SIG-M5 (cell line): Measurements from ENCODE around the gene DLG2.
"Not testable (repeated sequence)": the region's sequence is repeated elsewhere in the genome, so short reads cannot be mapped to it uniquely, and the experiment has no call there.

Source experiments
- DNase-seq: peaks from one replicate; lab custom pipeline; 2025; lab: John Stamatoyannopoulos, UW

The DLG2 gene

DNA sequence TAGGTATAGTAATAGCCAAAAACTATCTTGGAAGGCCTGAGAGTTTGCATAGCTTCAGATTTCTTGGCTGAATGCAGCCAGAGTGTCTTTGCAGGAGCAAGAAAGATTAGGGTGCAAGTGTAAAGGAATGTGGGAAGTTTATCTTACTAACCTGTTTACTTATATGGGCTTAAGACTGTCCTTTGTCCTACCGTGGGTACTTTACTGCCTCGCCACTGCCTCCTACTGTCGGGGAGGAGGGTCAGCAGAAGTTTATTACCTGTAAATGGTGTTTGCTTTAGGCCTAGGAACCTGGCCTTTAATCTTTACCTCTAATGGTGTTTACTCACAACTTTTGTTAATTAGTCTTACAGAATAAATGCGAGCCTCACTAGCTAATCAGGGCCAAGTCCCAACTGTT is 633.8 kb downstream of the DLG2 start:
- DNase-seq, result no peak

DNA sequence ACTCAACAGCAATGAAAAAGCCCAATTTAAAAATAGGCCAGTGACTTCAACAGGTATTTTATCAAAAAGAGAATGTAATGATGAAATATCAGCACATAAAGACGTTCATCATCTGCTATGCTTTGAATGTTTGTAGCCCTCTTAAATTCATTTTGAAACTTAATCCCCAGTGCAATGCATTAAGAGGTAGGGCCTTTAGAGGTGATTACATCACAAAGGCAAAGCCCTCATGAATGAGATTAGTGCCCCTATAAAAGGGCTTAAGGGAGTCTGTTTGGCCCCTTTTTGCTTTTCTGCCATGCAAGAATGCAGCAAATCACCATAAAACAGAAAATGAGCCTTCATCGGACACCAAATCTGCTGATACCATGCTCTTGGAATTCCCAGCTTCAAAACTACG is 637.0 kb downstream of the DLG2 start:
- no peak for DNase-seq

DNA sequence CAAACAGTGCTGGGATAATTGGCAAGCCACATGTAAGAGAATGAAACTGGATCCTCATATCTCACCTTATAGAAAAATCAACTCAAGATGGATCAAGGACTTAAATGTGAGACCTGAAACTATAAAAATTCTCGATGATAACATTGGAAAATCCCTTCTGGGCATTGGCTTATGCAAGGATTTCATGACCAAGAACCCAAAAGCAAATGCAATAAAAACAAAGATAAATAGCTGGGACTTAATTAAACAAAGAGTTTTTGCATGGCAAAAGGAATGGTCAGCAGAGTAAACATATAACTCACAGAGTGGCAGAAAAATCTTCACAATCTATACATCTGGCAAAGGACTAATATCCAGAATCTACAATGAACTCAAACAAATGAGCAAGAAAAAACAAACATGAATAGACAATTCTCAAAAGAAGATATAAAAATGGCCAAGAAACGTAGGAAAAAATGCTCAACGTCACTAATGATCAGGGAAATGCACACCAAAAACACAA is 639.4 kb downstream of the DLG2 start:
- not testable (repeated sequence) for DNase-seq

DNA sequence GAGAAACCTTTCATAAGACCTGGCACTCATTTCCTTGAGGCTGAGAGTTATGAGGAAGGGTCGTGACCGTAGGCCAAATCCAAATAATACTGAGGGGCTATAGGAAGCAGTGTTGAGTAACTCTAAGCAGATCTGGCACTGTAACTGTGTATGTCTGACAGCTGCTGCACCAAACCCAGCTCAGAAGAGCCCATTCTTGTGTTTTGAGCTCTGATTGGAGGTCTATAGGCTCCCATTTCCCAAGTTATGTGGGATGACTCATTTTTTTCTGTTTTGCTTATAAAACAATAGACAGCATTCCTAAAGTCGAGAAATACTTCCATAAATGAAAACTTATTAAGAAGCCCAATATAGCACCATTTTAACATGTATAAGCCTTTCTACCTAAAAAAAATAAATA is 645.8 kb downstream of the DLG2 start:
- DNase-seq, result no peak

DNA sequence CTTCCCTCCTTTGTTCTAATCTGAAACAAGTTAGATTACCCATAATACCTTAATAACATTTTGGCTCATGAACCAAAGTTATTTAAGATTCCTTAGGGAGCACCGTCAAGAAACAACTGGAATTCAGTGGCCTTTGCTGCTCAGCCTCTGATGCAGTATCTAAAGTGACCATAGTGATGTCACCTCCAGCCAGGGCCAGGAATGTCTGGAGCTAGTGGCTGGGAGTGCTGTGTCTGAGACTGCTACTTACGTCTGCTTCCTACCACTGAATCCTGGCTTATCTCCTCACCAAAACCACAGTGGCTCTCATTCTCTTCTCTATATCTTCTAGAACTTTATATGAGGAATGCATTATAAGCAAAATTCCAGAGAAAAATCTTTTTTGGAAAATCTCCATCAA is 658.0 kb downstream of the DLG2 start:
- no peak for DNase-seq

DNA sequence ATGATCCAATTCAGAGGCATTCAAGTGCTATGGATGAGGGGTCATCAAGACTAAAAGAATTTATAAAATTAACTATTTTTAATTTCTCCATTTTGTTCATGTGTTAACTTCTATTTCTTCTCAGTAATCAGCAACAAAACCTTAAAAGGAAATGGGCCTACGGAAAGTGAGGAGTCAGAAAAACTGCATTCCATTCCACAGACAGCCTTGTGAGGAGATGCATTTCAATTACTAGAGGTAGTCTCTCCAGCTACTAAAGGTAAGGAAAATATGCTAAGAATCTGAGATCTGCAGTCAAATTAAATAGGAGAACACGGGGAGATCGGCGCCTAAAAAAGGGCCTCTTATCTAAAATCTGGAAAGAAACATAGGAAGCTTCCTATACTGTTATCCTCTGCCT is 661.7 kb downstream of the DLG2 start:
- no peak for DNase-seq

DNA sequence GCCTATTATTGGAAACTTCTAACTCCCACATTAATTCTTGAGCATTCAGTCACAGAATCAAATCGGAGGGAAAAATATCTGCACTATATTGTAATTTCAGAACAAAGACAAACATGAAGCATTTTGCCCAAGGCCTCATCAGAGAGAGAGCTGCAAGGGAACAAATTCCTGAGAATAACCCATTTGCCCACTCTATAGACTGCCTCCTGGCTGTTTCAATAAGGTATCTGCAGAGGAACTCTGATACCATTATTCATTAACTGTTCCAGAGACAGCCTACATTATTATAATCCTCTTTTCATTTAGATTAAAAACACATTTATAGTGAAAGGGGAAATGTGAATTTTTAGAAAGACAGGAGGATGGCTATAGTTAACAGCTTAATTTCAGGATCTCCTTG is 663.9 kb downstream of the DLG2 start:
- DNase-seq, result no peak

DNA sequence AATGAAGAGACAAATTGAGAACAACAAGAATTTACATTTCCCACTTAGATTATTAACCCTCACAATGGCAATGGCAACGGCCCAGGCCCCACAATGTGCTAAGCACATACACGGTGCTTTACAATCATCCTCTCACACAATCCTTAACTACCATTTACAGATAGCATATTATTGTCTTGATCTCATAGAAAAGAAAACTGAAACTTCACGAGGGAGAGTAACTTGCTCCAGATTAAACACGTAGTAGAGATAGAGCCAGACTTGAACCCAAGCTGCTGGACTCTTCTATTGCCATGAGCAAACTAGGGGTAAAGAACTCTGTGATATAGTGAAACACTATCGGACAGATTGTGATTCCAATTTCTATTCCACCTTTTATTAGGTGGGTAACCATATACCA is 665.1 kb downstream of the DLG2 start:
- DNase-seq, result no peak

DNA sequence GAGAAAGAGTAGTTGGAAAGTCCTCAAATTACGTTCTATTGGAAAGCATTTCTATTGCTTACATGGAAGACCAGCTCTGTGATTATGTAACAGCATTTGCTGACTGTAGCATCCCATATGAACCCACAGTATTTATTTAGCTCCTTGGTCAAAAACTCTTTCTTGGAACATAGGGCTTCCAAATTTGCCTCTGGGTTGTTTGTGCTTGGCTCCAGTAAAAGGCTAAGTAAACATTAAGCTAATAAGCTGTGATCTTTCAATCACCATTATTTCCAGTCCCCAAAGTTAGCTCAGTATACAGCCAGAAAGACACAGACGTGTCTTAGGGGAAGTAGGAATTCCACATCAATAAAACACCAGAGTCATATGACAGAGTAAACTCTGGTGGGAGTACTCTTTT is 668.8 kb downstream of the DLG2 start:
- no peak for DNase-seq

DNA sequence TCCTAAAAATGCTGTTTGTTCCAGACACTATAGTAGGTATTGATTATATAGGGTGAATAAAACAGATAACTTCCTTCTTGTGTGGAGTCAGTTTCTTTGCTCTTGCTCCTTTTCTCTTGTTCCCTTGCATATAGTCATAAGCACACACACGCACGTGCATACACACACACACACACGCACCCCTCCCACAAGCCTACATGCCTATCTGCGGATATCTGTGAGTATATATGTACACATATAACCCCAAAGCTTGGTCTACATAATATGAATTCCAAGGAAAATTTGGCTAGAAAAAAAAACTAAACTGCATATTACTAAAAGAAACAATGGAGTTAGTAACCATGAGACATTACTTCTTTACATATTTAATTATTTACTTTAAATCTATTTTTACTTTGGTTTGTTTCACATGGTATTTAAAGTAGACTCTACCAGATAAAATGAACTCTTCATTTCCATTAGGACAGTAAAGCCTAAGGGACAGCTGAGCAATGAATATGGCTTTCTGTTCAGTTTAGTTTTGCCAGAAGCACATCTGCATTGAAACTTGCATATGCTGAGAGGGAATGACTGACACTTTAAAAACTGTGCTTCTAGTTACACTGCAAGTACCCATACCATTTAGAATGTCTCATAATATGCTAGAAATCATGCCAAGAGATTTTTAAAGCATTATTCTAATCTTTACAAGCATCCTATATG is 676.4 kb downstream of the DLG2 start:
- DNase-seq, result no peak

DNA sequence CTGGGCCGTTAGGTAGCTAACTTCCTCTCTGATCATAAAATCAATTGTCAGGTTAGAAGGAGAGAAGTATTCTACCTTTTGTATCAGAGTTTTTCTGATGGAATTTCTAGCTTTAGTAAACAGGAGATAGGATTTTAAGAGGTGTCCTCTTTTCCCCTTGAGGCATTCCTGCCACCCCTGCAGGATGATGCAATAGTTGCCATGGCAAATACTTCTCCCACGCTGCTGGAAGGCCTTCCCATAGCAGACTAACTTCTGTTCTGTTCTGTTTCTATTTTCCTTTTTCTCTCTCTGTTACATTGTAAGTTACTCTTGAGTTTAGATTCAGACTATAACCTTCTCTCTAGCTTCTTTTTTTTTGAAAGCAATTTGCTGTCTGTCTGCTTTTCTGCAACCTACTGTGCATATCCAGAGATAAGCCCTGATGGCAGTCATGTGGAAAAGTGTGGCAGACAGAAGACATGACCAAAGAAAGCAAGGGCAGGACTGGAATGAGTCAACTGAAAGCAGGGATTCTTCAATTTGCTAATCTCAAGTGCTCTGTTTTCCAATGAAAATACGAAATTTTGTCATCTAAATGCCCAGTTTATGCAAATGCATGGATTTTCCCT is 679.1 kb downstream of the DLG2 start:
- DNase-seq, result no peak

DNA sequence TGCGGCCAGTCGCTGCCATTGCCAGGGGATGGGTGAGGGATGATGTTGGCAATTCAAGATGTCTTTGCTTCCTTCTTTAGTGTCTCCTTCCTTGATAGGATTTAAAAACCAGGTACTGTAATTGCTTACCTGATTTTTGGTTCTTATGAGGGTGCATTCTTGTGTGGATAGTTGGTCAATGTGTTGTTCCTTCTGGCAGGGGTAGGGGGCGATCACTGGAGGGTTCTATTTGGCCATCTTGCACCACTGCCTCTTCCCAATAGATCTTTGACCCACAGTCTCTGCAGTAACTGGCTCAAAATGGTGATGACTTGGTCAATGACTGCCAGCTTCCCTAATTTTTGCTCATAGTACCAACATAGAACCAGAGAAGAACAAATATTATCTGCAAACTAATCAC is 680.1 kb downstream of the DLG2 start:
- no peak for DNase-seq

DNA sequence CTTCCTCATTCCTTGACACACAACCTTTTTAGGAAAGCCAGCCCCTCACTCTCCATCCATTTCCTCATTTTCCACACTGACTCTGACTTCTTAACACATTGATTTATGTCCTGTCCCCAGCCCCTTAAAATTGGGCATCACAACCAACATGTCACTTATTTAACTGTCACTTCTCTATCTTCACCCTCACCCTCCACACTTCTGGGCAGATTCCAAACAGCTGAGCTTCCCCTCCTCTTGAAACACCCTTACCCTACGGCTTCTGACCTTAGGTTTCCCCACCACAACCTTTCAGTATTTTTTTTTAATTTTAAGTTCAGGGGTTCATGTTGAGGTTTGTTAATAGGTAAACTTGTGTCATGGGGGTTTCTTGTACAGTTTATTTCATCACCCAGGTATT is 696.3 kb downstream of the DLG2 start:
- DNase-seq, result peak; percentile 34

DNA sequence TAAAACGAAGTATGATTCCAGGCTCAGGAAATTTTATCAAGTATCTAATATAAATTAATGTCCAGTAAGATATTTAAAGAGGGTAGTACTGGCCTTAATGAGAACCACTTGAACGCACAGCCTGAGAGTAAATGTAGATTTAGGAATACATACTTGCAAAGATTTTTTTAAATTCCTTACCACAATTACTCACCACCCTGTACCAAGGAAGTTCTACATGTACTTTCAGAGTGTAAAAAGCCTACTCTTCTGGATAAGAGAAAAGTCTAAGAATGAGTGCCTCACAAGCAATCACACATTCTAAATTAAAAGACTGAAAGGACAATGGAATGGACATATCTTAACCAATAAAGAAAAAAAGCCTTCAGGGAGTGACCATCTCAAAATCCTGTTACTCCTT is 697.4 kb downstream of the DLG2 start:
- no peak for DNase-seq

DNA sequence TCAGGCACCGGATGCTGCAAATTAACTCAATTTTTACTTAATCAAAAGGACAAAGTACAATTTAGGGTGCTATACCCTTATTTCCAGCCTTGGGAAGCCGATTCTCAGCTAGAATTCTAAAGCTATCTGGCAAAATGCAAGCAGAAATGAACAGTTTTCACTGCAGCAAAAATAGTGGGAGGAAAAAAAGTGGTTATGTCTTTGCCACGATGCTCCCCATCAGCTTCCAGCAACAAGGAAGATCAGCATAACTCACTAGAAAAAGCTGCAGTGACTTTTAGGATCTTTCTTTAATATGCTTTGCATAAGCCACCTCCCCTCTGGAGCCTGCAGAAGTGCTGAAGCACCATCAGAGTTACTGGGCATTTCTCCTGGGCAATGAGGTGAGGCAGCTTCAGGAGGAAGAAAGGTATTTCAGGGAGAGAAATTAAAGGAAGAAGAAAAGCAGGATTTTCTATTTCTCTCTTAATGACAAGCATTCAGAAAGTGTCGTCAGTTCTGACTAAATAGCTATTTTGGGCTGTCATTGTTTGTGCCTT is 702.9 kb downstream of the DLG2 start:
- no peak for DNase-seq

DNA sequence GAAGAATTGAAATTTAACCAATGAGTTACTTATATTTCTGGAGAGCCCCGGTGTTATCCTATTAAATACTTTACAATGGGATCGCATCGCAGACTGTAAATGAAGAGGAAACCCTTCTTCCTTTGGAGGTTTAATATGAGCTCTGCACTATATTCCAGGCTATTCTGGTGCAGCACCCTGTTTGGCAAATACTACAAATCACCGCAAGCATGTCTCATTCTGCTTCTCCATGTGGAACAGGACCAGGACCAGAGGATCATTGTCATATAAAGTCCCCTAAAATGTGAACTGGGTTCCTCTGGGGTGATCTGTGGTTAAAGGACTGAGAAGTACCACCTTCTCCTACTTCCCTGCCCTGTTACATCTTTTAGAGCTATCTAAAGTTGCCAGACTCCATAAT is 703.7 kb downstream of the DLG2 start:
- DNase-seq, result no peak

DNA sequence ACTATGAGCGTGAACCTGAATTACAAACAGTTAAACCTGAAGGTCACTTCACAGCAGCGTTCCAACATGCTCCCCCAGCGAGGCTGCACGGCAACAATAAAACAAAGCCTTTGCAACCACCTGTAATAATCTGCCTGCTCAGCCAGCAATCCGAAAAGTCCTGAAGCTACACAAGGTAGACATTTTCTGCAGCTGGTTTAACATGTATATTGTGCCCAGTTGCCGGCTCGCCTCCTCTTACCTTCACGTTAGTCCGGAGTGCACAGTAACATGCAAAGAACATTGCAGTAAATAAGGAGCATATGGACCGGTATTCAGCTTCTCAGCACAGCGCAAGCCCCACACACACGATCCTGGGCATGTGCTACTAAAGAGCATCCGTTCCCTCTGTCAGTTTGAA is 704.3 kb downstream of the DLG2 start:
- DNase-seq, result no peak

DNA sequence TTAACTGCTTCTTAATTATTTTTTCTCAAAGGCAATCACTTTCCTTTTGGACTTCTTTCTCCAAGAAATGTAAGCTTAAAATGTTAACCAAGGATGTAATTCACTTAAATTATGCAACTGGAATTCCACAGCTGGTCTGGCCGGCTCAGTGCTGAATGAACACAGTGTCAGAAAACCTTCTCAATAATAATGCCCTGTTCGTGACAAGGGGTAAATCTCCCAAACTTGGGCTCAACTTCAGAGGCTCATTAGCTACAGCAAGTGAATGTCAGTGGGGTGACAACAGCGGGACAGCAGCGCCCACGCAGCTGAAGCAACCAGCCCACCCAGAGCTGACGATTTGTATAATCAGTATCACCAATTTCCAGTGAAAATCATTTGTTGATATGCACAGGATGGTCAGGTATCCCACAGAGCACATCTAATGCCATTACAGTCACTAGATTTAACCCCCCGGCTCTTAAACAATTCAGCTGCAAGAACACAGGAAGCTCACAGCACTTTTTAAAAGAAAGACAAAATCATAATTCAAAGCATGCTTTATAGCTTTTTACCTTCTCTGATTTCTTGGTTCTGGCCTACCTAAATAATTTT is 704.8 kb downstream of the DLG2 start:
- DNase-seq, result no peak

DNA sequence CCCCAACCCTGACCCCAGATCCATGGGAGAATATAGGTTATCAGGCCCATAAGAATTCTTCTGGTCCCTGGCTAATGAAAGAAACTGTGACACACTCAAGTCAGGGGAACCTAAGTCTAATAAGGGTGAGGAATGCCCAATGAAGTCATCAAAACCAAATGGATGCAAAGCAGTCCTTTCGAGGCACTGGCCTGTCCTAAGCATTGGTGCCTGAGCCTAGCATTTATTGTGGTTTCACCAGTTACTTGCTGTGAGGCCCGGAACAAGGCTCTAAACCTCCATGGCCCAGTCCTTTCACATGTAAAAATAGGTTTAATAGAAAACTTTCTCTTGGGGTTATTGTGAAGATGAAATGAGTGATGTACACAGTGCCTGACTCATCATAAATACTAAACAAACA is 712.6 kb downstream of the DLG2 start:
- no peak for DNase-seq

DNA sequence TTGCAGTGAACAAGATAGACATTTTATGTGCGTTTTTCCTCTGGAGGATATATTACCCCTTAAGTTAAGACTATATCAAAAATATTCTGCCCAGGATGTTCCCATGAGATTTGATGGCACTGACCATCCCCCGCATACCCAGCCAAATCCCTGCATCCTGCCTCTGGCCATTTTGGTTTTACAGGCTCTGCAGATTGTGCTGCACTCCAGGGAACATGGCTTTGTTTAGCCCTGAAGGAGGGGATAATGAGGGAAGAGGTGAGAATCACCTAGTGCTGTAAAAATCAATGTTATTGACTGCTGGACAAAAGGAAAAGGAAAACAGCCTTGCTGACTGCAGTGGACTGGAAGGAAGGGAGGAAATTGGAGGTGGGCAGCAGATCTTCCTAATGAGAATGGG is 717.4 kb downstream of the DLG2 start:
- no peak for DNase-seq

DNA sequence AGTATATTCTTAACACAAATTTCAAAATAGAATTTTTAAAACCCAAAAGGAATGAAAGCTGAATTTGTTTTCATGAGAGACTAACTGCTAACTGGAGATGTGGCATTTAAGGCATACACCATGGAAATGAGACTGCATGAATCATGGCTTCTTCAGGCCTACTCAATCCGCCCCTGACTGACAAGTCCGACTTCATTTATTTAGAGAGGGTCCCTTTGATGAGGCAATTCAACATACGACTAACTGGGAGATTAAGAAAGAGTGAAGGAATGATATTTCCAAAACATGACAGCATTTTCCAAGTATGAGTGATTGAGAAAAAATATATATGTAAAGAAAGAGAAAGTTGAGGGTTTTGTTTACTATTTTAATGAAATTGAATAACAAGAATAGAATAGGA is 720.1 kb downstream of the DLG2 start:
- DNase-seq, result no peak

DNA sequence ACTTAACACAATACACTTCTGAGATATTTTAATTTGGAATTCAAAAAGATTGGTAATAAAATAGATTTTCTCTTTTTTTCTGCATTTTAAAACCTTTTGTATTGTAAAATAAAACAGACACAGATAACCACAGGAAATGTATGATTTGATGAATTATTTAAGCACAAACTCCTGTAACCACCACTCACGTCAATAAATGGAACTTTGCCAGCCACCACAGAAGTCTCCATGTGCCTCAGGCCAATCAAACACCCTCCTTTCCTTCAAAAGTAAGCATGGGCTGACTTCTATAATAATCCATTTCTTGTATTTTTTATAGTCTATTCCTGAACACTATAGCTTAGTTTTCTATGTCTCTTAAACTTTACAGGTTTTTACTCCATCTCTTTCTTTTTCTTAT is 721.7 kb downstream of the DLG2 start:
- no peak for DNase-seq

DNA sequence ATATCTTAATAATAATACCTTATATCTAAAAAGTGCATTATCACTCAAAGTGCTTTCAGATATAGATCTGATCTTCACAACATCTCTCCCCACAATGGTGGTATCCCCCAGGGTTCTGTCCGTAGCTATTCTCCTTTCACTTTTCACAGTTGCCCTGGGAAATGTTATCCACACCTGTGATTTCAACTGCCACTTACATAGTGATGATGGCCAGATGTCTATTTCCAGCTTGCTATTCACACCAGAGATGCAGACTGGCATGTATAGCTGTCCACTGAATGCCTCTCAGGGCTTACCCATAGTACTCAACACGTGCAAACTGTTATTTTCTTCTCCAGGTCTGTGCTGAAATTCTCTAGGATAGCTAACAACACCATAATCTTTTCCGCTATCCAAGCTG is 724.7 kb downstream of the DLG2 start:
- no peak for DNase-seq
